Activated CD4-positive, CD25-positive, alpha-beta regulatory T cell treated with anti-CD3 and anti-CD28 coated beads, Interleukin-2, amount 50 U/mL, for 16 hours (primary cell): ENCODE data around the gene FKTN.

Experiments used
- DNase-seq: peaks from one replicate; pipeline ENCODE4 v3.0.0-alpha.2; 2020; ENCODE audit warnings: low read depth, low spot score

Gene FKTN

GRCh38 chr9:105678163-105678562 lies 120.2 kb downstream of the FKTN start:
- DNase-seq = no peak

GRCh38 chr9:105678781-105679180 lies 120.8 kb downstream of the FKTN start:
- no peak for DNase-seq

- DNase-seq = no peak
These were observed 121.5 kb downstream of the FKTN start for GRCh38 chr9:105679257-105680022.

GRCh38 chr9:105681313-105681712 lies 123.4 kb downstream of the FKTN start:
- DNase-seq = no peak

- DNase-seq = no peak
These were observed 123.8 kb downstream of the FKTN start for GRCh38 chr9:105681724-105682123.

- no peak for DNase-seq
These were observed 125.9 kb downstream of the FKTN start for GRCh38 chr9:105683688-105684275.

- DNase-seq = no peak
These were observed 129.0 kb downstream of the FKTN start for GRCh38 chr9:105686936-105687335.
